ENCODE results near the gene ZNF561. TPM values are rescaled to one million over a fixed set of nuclear protein-coding genes. Genes with fewer than 3 reads are reported as not detected.
"Not testable (repeated sequence)": the region's sequence is repeated elsewhere in the genome, so short reads cannot be mapped to it uniquely, and the experiment has no call there.

ZNF561 gene
- total RNA-seq (28.6 and 35.4 TPM in 2 replicates), polyA plus RNA-seq (28.2 and 32.0 TPM in 2 replicates)

GRCh38 chr19:9621156-9622037 lies at the start of gene ZNF561:
Gene ZNF561, minus strand, starts transcription at chr19:9621232. Its CDS starts 1,776 bp downstream, at chr19:9619456.
- Histone ChIP-seq H3K36me3 (peaks cover 30% of the 10 kb centered on the region), H3K4me1 (ENCODE audit: low read depth) (peaks cover 24% of the 10 kb centered on the region), H3K9me3 (ENCODE audit: low read depth) (no peaks in the 10 kb centered on the region), H3K4me3 (peak within 1 kb of the TSS; percentile 93), H3K27me3 (no peaks in the 10 kb centered on the region), H3K27ac (peak within 1 kb of the TSS; percentile 100)
- peak; percentile 94 for DNase-seq (ENCODE audit: low read depth in 1 of 2, low spot score in 1 of 2)
- TF ChIP-seq CTCF (IDR thresholded peaks at IDR 0.05; ENCODE audit: low read depth, low read length): no peak

- no peak overlapping the region for H3K4me3 ChIP-seq
- no peak for DNase-seq (ENCODE audit: low read depth in 1 of 2, low spot score in 1 of 2)
- TF ChIP-seq CTCF (IDR thresholded peaks at IDR 0.05; ENCODE audit: low read depth, low read length): no peak
- H3K9me3 ChIP-seq (ENCODE audit: low read depth): no peaks in the 10 kb centered on the region
- no peak overlapping the region for H3K27ac ChIP-seq
- peaks cover 5% of the 10 kb centered on the region for H3K36me3 ChIP-seq
- H3K27me3 ChIP-seq: no peaks in the 10 kb centered on the region
- H3K4me1 ChIP-seq (ENCODE audit: low read depth): no peaks in the 10 kb centered on the region
Measured at GRCh38 chr19:9668544-9668943, 47.5 kb upstream of the ZNF561 start.

DNA sequence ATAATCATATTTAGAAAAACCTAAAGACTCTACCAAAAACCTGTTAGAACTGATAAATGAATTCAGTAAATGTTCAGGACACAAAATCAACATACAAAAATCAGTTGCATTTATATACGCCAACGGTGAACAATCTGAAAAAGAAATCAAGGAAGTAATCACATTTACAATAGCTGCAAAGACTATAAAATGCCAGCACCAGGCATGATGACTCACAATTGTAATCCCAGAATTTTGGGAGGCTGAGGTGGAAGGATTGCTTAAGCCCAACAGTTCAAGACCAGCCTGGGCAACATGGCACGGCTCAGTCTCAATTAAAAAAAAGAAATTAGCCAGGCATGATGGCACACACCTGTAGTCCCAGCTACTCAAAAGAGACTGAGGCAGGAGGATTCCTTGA lies 46.9 kb upstream of the ZNF561 start:
- Histone ChIP-seq H3K4me3 (no peak overlapping the region), H3K27ac (no peak overlapping the region), H3K9me3 (ENCODE audit: low read depth) (no peaks in the 10 kb centered on the region), H3K4me1 (ENCODE audit: low read depth) (no peaks in the 10 kb centered on the region), H3K36me3 (peaks cover 5% of the 10 kb centered on the region), H3K27me3 (no peaks in the 10 kb centered on the region)
- no peak for DNase-seq (ENCODE audit: low read depth in 1 of 2, low spot score in 1 of 2)
- no peak for TF ChIP-seq CTCF (IDR thresholded peaks at IDR 0.05; ENCODE audit: low read depth, low read length)

DNA sequence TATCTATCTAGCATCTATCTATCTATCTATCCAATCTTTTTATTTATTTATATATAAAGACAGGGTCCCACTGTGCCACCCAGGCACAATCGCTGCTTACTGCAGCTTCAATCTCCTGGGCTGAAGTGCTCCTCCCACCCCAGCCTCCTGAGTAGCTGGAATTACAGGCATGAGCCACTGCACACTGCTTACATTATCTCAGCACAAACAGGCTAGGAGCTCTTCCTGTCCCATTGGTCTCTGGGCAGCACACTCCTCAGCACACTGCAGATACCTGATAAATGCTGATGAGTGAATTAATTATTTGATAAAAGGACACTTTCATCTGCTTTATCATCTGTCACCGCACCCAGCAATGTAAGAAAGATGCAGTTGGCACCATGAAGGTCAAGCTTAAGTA lies 37.7 kb upstream of the ZNF561 start:
- Histone ChIP-seq H3K27me3 (no peaks in the 10 kb centered on the region), H3K27ac (peak overlapping the region; percentile 19), H3K4me1 (ENCODE audit: low read depth) (peaks cover 3% of the 10 kb centered on the region), H3K36me3 (peaks cover 16% of the 10 kb centered on the region), H3K4me3 (no peak overlapping the region), H3K9me3 (ENCODE audit: low read depth) (no peaks in the 10 kb centered on the region)
- TF ChIP-seq CTCF (IDR thresholded peaks at IDR 0.05; ENCODE audit: low read depth, low read length): no peak
- no peak for DNase-seq (ENCODE audit: low read depth in 1 of 2, low spot score in 1 of 2)

DNA sequence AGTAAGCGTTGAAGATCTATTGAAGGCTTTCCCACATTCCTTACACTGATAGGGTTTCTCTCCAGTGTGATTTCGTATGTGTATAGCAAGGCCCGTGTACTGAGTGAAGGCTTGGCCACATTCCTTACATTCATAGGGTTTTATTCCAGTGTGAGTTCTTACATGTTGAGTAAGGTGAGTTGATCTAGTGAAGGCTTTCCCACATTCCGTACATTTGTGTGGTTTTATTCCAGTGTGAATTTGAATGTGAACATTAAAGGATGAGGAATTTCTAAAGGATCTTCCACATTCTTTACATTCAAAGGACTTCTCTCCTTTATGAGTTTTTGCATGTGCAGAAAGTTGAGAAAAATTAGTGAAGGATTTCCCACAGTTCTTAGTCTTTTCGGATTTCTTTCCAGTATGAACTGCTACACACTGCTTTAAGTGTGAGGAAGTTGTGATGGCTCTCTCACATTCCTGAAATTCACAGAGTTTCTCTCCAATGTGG lies 32.1 kb upstream of the ZNF561 start:
- H3K9me3 ChIP-seq (ENCODE audit: low read depth); H3K27me3 ChIP-seq; H3K27ac ChIP-seq; H3K4me1 ChIP-seq (ENCODE audit: low read depth); H3K4me3 ChIP-seq; DNase-seq (ENCODE audit: low read depth in 1 of 2, low spot score in 1 of 2): not testable (repeated sequence)
- peaks cover 48% of the 10 kb centered on the region for H3K36me3 ChIP-seq

DNA sequence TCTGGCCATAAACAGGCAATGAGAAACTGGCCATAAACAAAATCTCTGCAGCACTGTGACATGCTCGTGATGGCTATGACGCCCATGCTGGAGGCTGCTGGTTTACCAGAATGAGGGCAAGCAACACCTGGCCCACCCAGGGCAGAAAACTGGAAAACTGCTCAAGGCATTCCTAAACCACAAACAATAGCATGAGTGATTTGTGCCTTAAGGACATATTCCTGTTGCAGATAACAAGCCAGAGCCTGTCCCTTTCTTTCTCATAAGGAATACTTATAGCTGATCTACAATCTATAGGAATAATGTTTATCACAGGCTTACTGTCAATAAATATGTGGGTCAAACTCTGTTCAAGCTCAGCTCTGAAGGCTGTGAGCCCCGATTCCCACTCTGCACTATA lies 30.4 kb upstream of the ZNF561 start:
- H3K4me1 ChIP-seq (ENCODE audit: low read depth); H3K27ac ChIP-seq; DNase-seq (ENCODE audit: low read depth in 1 of 2, low spot score in 1 of 2); H3K27me3 ChIP-seq; H3K9me3 ChIP-seq (ENCODE audit: low read depth); H3K4me3 ChIP-seq: not testable (repeated sequence)
- peaks cover 48% of the 10 kb centered on the region for H3K36me3 ChIP-seq
